ENCODE results near the gene AEBP2.

DNA sequence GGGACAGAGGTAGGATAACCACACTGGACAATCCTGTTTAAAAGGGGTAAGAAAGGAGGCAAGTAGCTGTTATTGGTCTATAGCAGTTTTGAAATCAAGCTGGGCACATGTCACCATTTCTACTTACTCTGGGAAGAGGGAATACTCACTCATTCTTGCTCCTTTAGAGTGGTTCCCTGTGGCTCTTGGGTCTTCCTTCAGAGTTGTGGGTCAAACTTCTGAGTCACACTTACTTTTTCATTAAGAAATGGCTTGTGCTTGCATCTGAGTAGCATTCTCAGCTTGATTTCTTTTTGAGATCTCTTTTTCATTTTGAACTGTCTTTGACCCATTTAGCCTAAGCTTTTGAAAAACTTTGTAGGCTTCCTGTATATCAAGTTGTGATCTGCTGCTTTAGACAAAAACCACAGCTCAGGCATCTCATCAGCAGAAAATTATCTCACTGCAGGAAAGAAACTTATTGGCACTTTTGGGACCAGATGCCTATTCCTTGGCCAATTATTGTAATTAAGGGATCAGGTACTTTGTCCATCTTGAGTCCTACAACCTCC is 122.2 kb downstream of the AEBP2 start:
- TF ChIP-seq, protein P1, sequence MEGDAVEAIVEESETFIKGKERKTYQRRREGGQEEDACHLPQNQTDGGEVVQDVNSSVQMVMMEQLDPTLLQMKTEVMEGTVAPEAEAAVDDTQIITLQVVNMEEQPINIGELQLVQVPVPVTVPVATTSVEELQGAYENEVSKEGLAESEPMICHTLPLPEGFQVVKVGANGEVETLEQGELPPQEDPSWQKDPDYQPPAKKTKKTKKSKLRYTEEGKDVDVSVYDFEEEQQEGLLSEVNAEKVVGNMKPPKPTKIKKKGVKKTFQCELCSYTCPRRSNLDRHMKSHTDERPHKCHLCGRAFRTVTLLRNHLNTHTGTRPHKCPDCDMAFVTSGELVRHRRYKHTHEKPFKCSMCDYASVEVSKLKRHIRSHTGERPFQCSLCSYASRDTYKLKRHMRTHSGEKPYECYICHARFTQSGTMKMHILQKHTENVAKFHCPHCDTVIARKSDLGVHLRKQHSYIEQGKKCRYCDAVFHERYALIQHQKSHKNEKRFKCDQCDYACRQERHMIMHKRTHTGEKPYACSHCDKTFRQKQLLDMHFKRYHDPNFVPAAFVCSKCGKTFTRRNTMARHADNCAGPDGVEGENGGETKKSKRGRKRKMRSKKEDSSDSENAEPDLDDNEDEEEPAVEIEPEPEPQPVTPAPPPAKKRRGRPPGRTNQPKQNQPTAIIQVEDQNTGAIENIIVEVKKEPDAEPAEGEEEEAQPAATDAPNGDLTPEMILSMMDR (IDR thresholded peaks at IDR 0.05) = no peak
- TF ChIP-seq POLR2AphosphoS5 (IDR thresholded peaks at IDR 0.05) = no peak
- no peak for TF ChIP-seq EP300 (IDR thresholded peaks at IDR 0.05)
